ENCODE results near the gene OR52K1.
"Not testable (repeated sequence)": the region's sequence is repeated elsewhere in the genome, so short reads cannot be mapped to it uniquely, and the experiment has no call there.

OR52K1 gene

GRCh38 chr11:4482445-4482844 is at the start of gene OR52K1:
Gene OR52K1, plus strand, starts transcription at chr11:4482646. Its CDS starts 6,255 bp downstream, at chr11:4488901.
- DNase-seq = no peak

GRCh38 chr11:4433856-4434255 is 48.6 kb upstream of the OR52K1 start:
- no peak for DNase-seq

GRCh38 chr11:4436411-4436810 is 46.0 kb upstream of the OR52K1 start:
- DNase-seq = no peak

GRCh38 chr11:4441515-4441914 is 40.9 kb upstream of the OR52K1 start:
- no peak for DNase-seq

- DNase-seq = no peak
Measured at GRCh38 chr11:4443232-4443891, 39.1 kb upstream of the OR52K1 start.

- no peak for DNase-seq
Measured at GRCh38 chr11:4448995-4449394, 33.5 kb upstream of the OR52K1 start, which contains the start of gene OR52K2. Gene OR52K2, plus strand, starts transcription at chr11:4449295. Its CDS starts 45 bp downstream, at chr11:4449340.

- no peak for DNase-seq
Measured at GRCh38 chr11:4453118-4453517, 29.3 kb upstream of the OR52K1 start.

- DNase-seq = no peak
Measured at GRCh38 chr11:4454021-4454420, 28.4 kb upstream of the OR52K1 start.

GRCh38 chr11:4455419-4455818 is 27.0 kb upstream of the OR52K1 start:
- no peak for DNase-seq

GRCh38 chr11:4459500-4459899 is 22.9 kb upstream of the OR52K1 start:
- no peak for DNase-seq

GRCh38 chr11:4460151-4460550 is 22.3 kb upstream of the OR52K1 start:
- DNase-seq = no peak

GRCh38 chr11:4464216-4465159 is 18.0 kb upstream of the OR52K1 start:
- no peak for DNase-seq

- DNase-seq = no peak
Measured at GRCh38 chr11:4465407-4465806, 17.0 kb upstream of the OR52K1 start.

GRCh38 chr11:4466131-4466870 is 16.1 kb upstream of the OR52K1 start:
- DNase-seq = no peak

GRCh38 chr11:4466871-4467442 is 15.5 kb upstream of the OR52K1 start:
- DNase-seq = no peak

GRCh38 chr11:4467811-4468606 is 14.4 kb upstream of the OR52K1 start:
- DNase-seq = no peak

- no peak for DNase-seq
Measured at GRCh38 chr11:4479644-4480043, 2.8 kb upstream of the OR52K1 start.

- DNase-seq = peak; percentile 13
Measured at GRCh38 chr11:4480577-4481239, 1.7 kb upstream of the OR52K1 start.

- no peak for DNase-seq
Measured at GRCh38 chr11:4481240-4481582, 1.2 kb upstream of the OR52K1 start.

GRCh38 chr11:4484310-4484709 is 1.9 kb downstream of the OR52K1 start:
- no peak for DNase-seq

- DNase-seq = not testable (repeated sequence)
Measured at GRCh38 chr11:4491405-4491804, 9.0 kb downstream of the OR52K1 start.
